ENCODE results near the gene MEGF9. TPM values are rescaled to one million over a fixed set of nuclear protein-coding genes. Genes with fewer than 3 reads are reported as not detected.
A peak's percentile ranks its signal among the peaks of the same experiment; 100 is the strongest.

The MEGF9 gene
- total RNA-seq, 1 experiment from 2014 or later: 17.3 TPM

- no peak for DNase-seq (ENCODE audit: low spot score)
These were observed 91.5 kb downstream of the MEGF9 start for GRCh38 chr9:120622790-120623189.

- no peak for DNase-seq (ENCODE audit: low spot score)
These were observed 92.3 kb downstream of the MEGF9 start for GRCh38 chr9:120621941-120622340.

DNA sequence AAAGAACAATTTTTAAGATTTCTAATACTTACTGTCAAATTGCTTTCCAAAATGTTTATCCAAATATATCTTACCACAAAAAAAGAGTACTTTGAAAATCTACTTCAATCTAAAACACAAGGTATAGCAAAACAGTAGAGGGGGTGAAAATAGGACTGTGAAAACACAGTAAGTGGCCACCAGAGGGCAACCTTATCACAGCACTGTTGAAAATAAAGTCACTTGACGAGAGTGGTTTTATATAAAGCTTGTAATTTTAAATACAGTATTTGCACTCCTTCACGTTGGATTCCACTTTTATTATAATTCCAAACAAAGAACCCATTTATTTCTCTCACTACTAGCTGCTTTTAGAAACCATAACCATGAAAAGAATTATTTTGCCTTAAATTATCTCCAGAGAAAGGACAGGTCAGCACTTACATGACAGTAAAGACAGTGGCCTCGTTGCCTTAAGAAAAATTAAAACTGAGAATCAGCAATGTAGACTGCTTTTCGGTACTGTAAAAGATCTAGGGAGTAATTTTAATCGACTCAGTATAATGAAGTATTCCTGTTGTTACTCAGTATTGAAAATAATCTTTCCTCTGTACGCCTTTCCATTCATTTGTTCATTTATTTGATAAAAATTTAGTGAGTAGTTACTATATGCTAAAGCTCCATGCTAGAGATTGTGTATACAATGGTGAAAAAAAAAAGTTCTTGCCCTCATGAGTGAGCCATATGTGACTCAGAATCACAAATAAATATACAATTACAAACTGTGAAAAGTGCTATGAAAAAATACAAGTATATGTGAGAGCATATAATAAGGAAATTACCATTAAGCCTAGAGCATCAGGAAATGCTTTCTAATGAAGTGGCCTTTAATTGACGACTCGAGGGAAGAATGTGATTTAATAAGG is 94.3 kb downstream of the MEGF9 start:
- peak; percentile 80 for DNase-seq (ENCODE audit: low spot score)

- no peak for DNase-seq (ENCODE audit: low spot score)
These were observed 97.0 kb downstream of the MEGF9 start for GRCh38 chr9:120616966-120617935.

GRCh38 chr9:120612218-120612617 is 102.1 kb downstream of the MEGF9 start:
- DNase-seq (ENCODE audit: low spot score): peak; percentile 23

DNA sequence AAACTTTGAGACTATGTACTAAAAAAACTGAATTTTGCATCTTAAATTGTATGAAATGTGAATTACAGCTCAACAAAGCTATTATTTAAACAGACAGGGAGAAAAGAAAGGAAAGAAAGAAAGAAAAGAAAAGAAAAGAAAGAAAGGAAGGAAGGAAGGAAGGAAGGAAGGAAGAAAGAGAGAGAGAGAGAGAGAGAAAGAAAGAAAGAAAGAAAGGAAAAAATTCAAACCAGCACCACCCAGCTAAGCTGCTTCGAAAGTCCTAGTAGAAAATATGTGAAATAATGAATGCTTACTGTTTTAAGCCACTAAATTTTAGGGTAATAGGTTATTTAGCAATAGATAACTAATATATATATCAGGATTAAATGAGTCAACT is 102.6 kb downstream of the MEGF9 start:
- no peak for DNase-seq (ENCODE audit: low spot score)

DNA sequence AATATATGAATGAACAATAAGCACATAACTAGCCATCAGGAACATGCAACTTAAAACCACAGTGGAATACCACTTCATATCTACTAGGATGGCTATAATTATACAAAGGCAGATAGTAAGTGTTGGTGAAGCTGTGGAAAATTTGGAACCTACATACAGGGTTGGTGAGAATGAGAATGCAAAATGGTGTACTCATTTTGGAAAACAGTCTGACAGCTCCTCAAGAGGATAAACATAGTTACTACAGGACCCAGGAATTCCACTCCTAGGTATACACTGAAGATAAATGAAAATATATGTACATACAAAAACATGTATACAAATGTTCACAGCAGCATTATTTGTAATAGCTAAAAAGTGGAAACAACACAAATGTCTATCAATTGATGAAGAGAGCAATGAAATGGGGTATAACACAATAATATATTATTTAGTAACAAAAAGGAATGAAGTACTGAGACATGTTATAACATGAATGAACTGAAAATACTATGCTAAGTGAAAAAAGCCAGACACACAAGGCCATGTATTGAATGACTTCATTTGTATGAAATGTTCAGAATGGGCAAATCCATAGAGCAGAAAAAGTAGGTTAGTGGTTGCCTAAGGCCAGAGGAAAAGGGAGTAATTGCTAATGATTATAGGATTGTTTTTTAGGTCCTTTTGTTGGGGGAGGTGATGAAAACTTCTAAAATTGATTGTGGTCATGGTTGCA is 103.1 kb downstream of the MEGF9 start:
- DNase-seq (ENCODE audit: low spot score): peak; percentile 19

GRCh38 chr9:120609636-120610035 is 104.6 kb downstream of the MEGF9 start:
- DNase-seq (ENCODE audit: low spot score): no peak

DNA sequence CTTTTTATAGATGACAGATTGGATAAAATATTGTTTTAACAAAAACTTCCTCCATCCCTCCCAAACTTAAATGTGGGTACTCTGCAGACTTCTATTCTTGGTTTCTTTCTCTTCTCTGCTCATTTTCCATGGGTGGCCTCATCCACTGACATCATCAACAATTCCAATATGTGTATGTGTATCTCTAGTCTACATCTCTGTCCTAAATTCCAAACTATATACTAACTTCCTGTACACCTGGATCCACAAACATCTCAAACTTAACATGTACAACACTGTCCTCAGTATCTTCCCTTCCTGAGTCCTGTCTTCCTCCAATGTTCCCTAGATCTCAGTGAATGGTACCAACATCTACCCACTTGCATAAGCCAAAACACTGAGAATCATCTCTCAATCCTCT is 105.8 kb downstream of the MEGF9 start:
- no peak for DNase-seq (ENCODE audit: low spot score)

GRCh38 chr9:120603591-120603990 is 110.7 kb downstream of the MEGF9 start:
- no peak for DNase-seq (ENCODE audit: low spot score)

DNA sequence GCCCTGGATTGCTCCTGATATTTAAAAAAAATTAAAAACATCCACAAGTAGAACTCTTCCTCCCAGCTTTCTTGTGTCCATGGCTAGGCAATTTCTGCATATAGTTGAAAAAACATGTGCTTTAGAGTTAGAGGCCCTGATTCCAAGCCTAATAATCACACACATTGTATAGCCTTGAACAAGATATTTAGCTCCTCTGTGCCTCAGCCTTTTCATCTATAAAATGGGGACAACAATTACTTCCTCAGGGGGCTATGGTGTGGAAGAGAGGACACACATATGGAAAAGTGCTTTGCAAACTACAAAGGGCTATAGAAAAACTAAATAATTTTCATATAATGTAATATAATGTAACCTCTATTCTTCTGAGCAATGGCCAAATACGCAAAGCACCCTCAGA is 111.3 kb downstream of the MEGF9 start:
- no peak for DNase-seq (ENCODE audit: low spot score)

GRCh38 chr9:120593955-120594277 is 120.4 kb downstream of the MEGF9 start:
- DNase-seq (ENCODE audit: low spot score): no peak

- no peak for DNase-seq (ENCODE audit: low spot score)
These were observed 120.9 kb downstream of the MEGF9 start for GRCh38 chr9:120593250-120593954.

- DNase-seq (ENCODE audit: low spot score): no peak
These were observed 122.1 kb downstream of the MEGF9 start for GRCh38 chr9:120592210-120592609.

DNA sequence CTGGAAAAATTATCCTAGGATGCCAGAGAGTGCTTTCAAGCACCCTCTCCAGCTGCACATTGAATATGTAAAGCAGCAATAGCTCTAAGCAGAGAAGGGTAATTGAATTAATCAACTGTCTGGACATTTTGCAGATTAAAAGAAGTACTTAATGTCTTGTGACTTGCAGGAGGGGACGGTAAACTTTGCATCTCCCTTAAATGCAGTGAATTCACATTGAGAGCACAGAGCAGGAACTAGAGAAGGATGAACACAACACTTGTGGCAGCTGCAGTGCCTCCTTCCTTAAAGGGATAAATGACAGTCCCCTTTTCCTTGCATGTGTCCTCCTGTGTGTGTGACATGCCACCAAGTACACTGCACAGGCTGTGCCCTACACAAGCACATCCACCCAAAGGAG is 126.9 kb downstream of the MEGF9 start:
- no peak for DNase-seq (ENCODE audit: low spot score)

DNA sequence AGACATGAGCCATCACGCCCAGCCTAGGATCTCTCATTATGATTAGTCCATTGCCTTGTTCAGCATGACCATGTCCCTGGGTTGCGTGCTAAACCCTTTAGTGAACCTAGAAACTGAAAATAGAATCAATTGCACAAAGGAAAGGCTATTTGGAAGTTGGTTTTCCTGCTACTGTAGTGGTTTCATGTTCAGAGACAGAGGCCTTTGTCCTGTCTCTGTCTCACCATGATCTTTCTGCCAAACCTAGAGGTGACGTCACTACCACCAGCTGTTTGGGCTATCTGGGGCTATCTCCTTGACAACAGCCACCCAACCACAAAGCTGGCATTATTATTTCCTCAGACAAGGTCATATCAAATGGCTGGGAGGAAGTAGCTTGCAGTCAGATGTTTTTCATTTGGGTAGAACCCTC is 130.3 kb downstream of the MEGF9 start:
- peak; percentile 96 for DNase-seq (ENCODE audit: low spot score)

DNA sequence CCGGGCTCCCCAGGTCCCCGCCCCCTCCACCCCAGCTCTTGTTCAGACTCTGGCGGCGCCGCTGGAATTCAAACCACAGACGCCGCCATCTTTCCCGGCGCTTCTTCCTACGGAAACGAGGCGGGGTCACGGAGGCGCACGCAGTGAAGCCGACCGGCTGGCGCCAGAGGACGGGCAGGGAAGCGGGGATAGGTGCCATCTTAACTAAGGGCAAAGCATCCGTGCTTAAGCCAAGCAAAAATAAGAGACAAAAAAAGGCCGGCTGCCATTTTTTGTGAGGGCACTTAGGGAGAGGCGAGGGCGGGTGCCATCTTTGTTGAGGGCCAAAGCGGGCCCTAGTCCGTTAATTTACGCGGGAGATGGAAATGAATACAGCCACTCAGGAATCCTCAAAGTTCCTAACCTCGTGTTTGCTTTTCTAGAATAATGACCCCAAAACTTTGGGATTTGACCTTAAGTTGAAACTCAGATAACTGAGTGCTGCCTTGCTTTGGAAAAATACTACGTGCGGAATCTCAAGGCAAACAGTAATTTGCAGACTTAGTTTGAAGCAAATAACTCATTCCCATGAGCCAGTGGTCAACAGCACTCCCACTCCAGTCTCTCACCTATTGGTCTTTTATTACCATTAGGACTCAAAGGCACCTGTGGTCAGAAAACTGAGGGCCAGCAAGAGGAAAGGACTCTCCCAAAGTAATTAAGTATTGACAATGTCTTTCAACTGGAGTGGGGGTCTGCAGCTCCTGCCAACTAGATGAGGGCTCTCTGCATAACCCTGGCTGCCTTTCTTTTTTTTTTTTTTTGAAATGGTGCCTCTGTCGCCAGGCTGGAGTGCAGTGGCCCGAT is 134.0 kb downstream of the MEGF9 start, which contains the start of gene CDK5RAP2:
CDK5RAP2 (minus strand) TSS at position 117 of the 846 bp plus-strand sequence. CDS start 189 bp downstream, outside the sequence.
- DNase-seq (ENCODE audit: low spot score): peak; percentile 99

DNA sequence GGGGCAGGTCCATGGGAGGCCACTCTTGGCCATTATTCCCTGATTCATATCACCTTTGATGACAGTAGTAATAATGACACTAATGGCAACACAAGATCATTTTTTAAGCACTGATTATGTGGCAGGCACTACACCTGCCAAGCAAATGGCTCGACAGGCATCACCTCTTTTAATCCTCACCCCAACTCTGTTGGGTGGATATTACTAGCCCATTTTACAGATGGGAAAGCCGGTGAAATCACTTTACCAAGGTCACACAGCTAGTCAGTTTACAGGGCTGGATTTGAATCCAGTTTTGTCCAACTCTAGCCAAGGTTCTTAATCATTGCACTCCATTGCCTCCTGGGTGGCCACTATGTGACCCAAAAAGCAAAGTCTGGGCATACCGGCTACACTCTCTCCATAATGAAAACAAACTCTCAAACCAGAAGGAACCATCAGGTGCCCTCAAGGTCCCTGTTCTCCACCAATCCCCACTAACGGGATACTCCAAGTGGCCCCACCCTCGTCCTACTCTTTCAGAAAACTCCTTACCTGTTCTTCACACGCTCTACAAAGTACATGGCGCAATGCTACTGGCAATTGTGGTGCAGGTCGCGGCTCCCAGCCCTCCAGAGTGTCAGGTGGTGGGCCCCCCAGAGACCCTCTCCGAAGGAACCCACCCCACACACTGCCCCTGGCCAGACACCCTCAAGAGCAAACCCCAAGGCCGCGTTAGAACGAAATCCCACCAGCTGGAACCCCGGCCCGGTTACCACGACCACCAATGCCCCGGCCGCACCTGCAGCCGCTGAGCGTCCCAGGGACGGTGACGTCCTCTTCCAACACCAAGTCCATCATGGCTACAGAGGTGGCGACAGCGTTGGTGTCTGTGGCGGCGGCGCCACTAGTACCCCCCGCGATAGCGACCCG is 134.9 kb downstream of the MEGF9 start:
- DNase-seq (ENCODE audit: low spot score): peak; percentile 45

GRCh38 chr9:120574473-120574872 is 139.8 kb downstream of the MEGF9 start:
- no peak for DNase-seq (ENCODE audit: low spot score)
